HL-60/S4 treated with phorbol 12-myristate 13-acetate at 8.2 ng/mL for 4 days and 3 days (cell line): ENCODE results near the gene HIKESHI.
"Not testable (repeated sequence)": the region's sequence is repeated elsewhere in the genome, so short reads cannot be mapped to it uniquely, and the experiment has no call there.

ENCODE experiments used
- in situ Hi-C: fragments of 300-500 bp; cut with MboI; formaldehyde crosslinking; loops from 2 replicates; pipeline ENCODE4 v1.15.0; 2022; ENCODE audit warnings: low sequenced_read_pairs

HIKESHI gene

GRCh38 chr11:86292912-86293616, 9.0 kb upstream of the HIKESHI start:
- in situ Hi-C loops, result no loop called here

GRCh38 chr11:86294026-86294425, 8.0 kb upstream of the HIKESHI start:
- in situ Hi-C loops, result no loop called here

- in situ Hi-C loops, result no loop called here
Measured at GRCh38 chr11:86301742-86302091, 323 bp upstream of the HIKESHI start.

- in situ Hi-C loops, result no loop called here
Measured at GRCh38 chr11:86303257-86303656, 1.2 kb downstream of the HIKESHI start.

- in situ Hi-C loops, result not testable (repeated sequence)
Measured at GRCh38 chr11:86308710-86309109, 6.7 kb downstream of the HIKESHI start.

- in situ Hi-C loops, result no loop called here
Measured at GRCh38 chr11:86313793-86314192, 11.8 kb downstream of the HIKESHI start.

- in situ Hi-C loops, result no loop called here
Measured at GRCh38 chr11:86314636-86315035, 12.6 kb downstream of the HIKESHI start.

- in situ Hi-C loops, result no loop called here
Measured at GRCh38 chr11:86335131-86335767, 33.2 kb downstream of the HIKESHI start.

- in situ Hi-C loops, result no loop called here
Measured at GRCh38 chr11:86337227-86337626, 35.2 kb downstream of the HIKESHI start.

GRCh38 chr11:86341382-86341781, 39.3 kb downstream of the HIKESHI start:
- in situ Hi-C loops, result no loop called here

GRCh38 chr11:86346513-86346912, 44.5 kb downstream of the HIKESHI start:
- in situ Hi-C loops, result no loop called here

GRCh38 chr11:86355256-86355655, 53.2 kb downstream of the HIKESHI start:
- in situ Hi-C loops, result no loop called here

- in situ Hi-C loops, result not testable (repeated sequence)
Measured at GRCh38 chr11:86357412-86357811, 55.4 kb downstream of the HIKESHI start.

- in situ Hi-C loops, result no loop called here
Measured at GRCh38 chr11:86358720-86359119, 56.7 kb downstream of the HIKESHI start.

- in situ Hi-C loops, result no loop called here
Measured at GRCh38 chr11:86360775-86361395, 58.8 kb downstream of the HIKESHI start.

GRCh38 chr11:86363424-86363823, 61.4 kb downstream of the HIKESHI start:
- in situ Hi-C loops, result no loop called here

- in situ Hi-C loops, result no loop called here
Measured at GRCh38 chr11:86365546-86365945, 63.5 kb downstream of the HIKESHI start.

GRCh38 chr11:86369668-86370067, 67.6 kb downstream of the HIKESHI start:
- in situ Hi-C loops, result no loop called here

GRCh38 chr11:86370171-86370570, 68.1 kb downstream of the HIKESHI start:
- in situ Hi-C loops, result no loop called here

GRCh38 chr11:86370922-86371594, 69.0 kb downstream of the HIKESHI start:
- in situ Hi-C loops, result no loop called here

- in situ Hi-C loops, result no loop called here
Measured at GRCh38 chr11:86372041-86372440, 70.0 kb downstream of the HIKESHI start.

GRCh38 chr11:86372586-86372985, 70.5 kb downstream of the HIKESHI start:
- in situ Hi-C loops, result no loop called here
